ENCODE results near the gene EFCAB10.
"Not testable (repeated sequence)": the region's sequence is repeated elsewhere in the genome, so short reads cannot be mapped to it uniquely, and the experiment has no call there.

Gene EFCAB10

DNA sequence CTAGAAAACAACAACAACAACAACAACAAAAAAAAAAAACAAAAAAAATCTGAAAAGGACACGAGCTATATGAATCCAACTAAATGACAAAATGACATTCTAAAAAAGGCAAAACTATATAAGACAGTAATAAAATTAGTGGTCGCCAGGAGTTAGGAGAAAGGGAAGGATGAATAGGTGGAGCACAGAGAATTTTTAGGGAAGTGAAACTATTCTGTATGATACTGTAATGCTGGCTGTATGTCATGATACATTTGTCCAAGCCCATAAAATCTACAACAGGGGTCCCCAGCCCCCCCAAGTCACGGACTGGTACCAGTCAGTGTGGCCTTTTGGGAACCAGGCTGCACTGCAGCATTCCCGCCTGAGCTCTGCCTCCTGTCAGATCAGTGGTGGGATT is 56.5 kb downstream of the EFCAB10 start:
- Histone ChIP-seq H3K79me2 (ENCODE audit: control insufficient read depth, low read length) (peaks cover 22% of the 10 kb centered on the region), H3K27ac (ENCODE audit: low read depth, low read length) (no peak overlapping the region), H4K20me1 (ENCODE audit: control insufficient read depth, insufficient read depth, low read depth, low read length) (peaks cover under 1% of the 10 kb centered on the region; the same call in 1 of the 2 replicates), H3K27me3 (ENCODE audit: control insufficient read depth, low read length) (no peaks in the 10 kb centered on the region), H3K9me3 (ENCODE audit: control insufficient read depth, insufficient read depth, low read length) (no peaks in the 10 kb centered on the region), H3K4me2 (ENCODE audit: low read length) (peak overlapping the region; percentile 27; the same call in 1 of the 2 replicates), H3K4me1 (ENCODE audit: control insufficient read depth, low read length) (peaks cover 29% of the 10 kb centered on the region), H3F3A (ENCODE audit: control insufficient read depth, insufficient read depth) (peaks cover 3% of the 10 kb centered on the region; the same call in 1 of the 2 replicates), H3K36me3 (ENCODE audit: control insufficient read depth, low read length) (peaks cover 1% of the 10 kb centered on the region), H3K4me3 (ENCODE audit: low read length) (no peak overlapping the region), H3K9me2 (replicated peaks; ENCODE audit: control insufficient read depth, low read length) (no peaks in the 10 kb centered on the region)
- TF ChIP-seq EZH2phosphoT487 (IDR thresholded peaks at IDR 0.05; ENCODE audit: borderline replicate concordance, low read length) = no peak
- TF ChIP-seq, protein P1, sequence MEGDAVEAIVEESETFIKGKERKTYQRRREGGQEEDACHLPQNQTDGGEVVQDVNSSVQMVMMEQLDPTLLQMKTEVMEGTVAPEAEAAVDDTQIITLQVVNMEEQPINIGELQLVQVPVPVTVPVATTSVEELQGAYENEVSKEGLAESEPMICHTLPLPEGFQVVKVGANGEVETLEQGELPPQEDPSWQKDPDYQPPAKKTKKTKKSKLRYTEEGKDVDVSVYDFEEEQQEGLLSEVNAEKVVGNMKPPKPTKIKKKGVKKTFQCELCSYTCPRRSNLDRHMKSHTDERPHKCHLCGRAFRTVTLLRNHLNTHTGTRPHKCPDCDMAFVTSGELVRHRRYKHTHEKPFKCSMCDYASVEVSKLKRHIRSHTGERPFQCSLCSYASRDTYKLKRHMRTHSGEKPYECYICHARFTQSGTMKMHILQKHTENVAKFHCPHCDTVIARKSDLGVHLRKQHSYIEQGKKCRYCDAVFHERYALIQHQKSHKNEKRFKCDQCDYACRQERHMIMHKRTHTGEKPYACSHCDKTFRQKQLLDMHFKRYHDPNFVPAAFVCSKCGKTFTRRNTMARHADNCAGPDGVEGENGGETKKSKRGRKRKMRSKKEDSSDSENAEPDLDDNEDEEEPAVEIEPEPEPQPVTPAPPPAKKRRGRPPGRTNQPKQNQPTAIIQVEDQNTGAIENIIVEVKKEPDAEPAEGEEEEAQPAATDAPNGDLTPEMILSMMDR (IDR thresholded peaks at IDR 0.05; ENCODE audit: low read depth, low read length, poor library complexity, severe bottlenecking) = no peak

DNA sequence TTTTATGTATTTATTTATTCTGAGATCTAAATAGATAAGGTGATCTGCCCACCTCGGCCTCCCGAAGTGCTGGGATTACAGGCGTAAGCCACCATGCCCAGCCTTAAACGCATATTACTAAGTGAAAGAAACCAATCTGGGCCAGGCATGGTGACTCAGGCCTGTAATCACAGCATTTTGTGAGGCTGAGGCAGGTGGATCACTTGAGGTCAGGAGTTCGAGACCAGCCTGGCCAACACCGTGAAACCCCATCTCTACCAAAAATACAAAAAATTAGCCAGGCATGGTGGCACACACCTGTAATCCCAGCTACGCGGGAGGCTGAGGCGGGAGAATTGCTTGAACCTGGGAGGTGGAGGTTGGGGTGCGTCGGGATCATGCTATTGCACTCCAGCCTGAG is 56.9 kb downstream of the EFCAB10 start:
- peaks cover 34% of the 10 kb centered on the region for H3K4me1 ChIP-seq (ENCODE audit: control insufficient read depth, low read length)
- H3K4me2 ChIP-seq (ENCODE audit: low read length) = peak overlapping the region; percentile 27; the same call in 1 of the 2 replicates
- H3K9me2 ChIP-seq (replicated peaks; ENCODE audit: control insufficient read depth, low read length); H3F3A ChIP-seq (ENCODE audit: control insufficient read depth, insufficient read depth); H3K27me3 ChIP-seq (ENCODE audit: control insufficient read depth, low read length); H4K20me1 ChIP-seq (ENCODE audit: control insufficient read depth, insufficient read depth, low read depth, low read length); H3K27ac ChIP-seq (ENCODE audit: low read depth, low read length); H3K9me3 ChIP-seq (ENCODE audit: control insufficient read depth, insufficient read depth, low read length); H3K4me3 ChIP-seq (ENCODE audit: low read length); H3K36me3 ChIP-seq (ENCODE audit: control insufficient read depth, low read length): not testable (repeated sequence)
- H3K79me2 ChIP-seq (ENCODE audit: control insufficient read depth, low read length) = peaks cover 26% of the 10 kb centered on the region

- H3K4me2 ChIP-seq (ENCODE audit: low read length) = peak within 1 kb of the TSS; percentile 73
- H3K27me3 ChIP-seq (ENCODE audit: control insufficient read depth, low read length) = no peaks in the 10 kb centered on the region
- peak within 1 kb of the TSS; percentile 33 for H3K27ac ChIP-seq (ENCODE audit: low read depth, low read length)
- peaks cover 51% of the 10 kb centered on the region for H3K79me2 ChIP-seq (ENCODE audit: control insufficient read depth, low read length)
- peaks cover 38% of the 10 kb centered on the region for H3K4me1 ChIP-seq (ENCODE audit: control insufficient read depth, low read length)
- peaks cover 9% of the 10 kb centered on the region; the same call in 1 of the 2 replicates for H4K20me1 ChIP-seq (ENCODE audit: control insufficient read depth, insufficient read depth, low read depth, low read length)
- TF ChIP-seq, protein P1 (IDR thresholded peaks at IDR 0.05; ENCODE audit: low read depth, low read length, poor library complexity, severe bottlenecking) = no peak
- no peak for TF ChIP-seq EZH2phosphoT487 (IDR thresholded peaks at IDR 0.05; ENCODE audit: borderline replicate concordance, low read length)
- H3K9me2 ChIP-seq (replicated peaks; ENCODE audit: control insufficient read depth, low read length) = no peaks in the 10 kb centered on the region
- no peaks in the 10 kb centered on the region for H3K9me3 ChIP-seq (ENCODE audit: control insufficient read depth, insufficient read depth, low read length)
- peaks cover 3% of the 10 kb centered on the region; the same call in 1 of the 2 replicates for H3F3A ChIP-seq (ENCODE audit: control insufficient read depth, insufficient read depth)
- H3K4me3 ChIP-seq (ENCODE audit: low read length) = peak within 1 kb of the TSS; percentile 92
- peaks cover 25% of the 10 kb centered on the region for H3K36me3 ChIP-seq (ENCODE audit: control insufficient read depth, low read length)
These were observed 59.4 kb downstream of the EFCAB10 start, which contains the start of gene PUS7 for GRCh38 chr7:105521717-105522463. Gene PUS7 (minus strand): TSS chr7:105522271. CDS start chr7:105508512, 13,759 bp downstream.

Measured in DOHH2 (cell line).